Measurements from ENCODE around the gene HOXA7. TPM values are rescaled to one million over a fixed set of nuclear protein-coding genes. Genes with fewer than 3 reads are reported as not detected.

HOXA7 gene
- total RNA-seq, 1 donor from 2014 or later: not detected

- no peak for DNase-seq (ENCODE audit: low read depth)
- Histone ChIP-seq H3K36me3 (ENCODE audit: control insufficient read depth, insufficient read depth, low read length) (no peaks in the 10 kb centered on the region), H3K4me3 (ENCODE audit: low read depth, low read length) (no peak overlapping the region), H3K27me3 (ENCODE audit: control insufficient read depth, insufficient read depth, low read length) (peaks cover 57% of the 10 kb centered on the region)
- FAIRE-seq: no peak
- TF ChIP-seq, protein P1, sequence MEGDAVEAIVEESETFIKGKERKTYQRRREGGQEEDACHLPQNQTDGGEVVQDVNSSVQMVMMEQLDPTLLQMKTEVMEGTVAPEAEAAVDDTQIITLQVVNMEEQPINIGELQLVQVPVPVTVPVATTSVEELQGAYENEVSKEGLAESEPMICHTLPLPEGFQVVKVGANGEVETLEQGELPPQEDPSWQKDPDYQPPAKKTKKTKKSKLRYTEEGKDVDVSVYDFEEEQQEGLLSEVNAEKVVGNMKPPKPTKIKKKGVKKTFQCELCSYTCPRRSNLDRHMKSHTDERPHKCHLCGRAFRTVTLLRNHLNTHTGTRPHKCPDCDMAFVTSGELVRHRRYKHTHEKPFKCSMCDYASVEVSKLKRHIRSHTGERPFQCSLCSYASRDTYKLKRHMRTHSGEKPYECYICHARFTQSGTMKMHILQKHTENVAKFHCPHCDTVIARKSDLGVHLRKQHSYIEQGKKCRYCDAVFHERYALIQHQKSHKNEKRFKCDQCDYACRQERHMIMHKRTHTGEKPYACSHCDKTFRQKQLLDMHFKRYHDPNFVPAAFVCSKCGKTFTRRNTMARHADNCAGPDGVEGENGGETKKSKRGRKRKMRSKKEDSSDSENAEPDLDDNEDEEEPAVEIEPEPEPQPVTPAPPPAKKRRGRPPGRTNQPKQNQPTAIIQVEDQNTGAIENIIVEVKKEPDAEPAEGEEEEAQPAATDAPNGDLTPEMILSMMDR (IDR thresholded peaks at IDR 0.05; ENCODE audit: insufficient read depth, low read length, severe bottlenecking): no peak
Observed at GRCh38 chr7:27134392-27134791, 22.1 kb downstream of the HOXA7 start.

GRCh38 chr7:27133409-27134231, 22.9 kb downstream of the HOXA7 start:
- H3K27me3 ChIP-seq (ENCODE audit: control insufficient read depth, insufficient read depth, low read length): peaks cover 58% of the 10 kb centered on the region
- H3K4me3 ChIP-seq (ENCODE audit: low read depth, low read length): no peak overlapping the region
- FAIRE-seq (no peak), DNase-seq (ENCODE audit: low read depth) (no peak)
- TF ChIP-seq, protein P1 (IDR thresholded peaks at IDR 0.05; ENCODE audit: insufficient read depth, low read length, severe bottlenecking): no peak
- no peaks in the 10 kb centered on the region for H3K36me3 ChIP-seq (ENCODE audit: control insufficient read depth, insufficient read depth, low read length)

GRCh38 chr7:27132978-27133377, 23.5 kb downstream of the HOXA7 start:
- Histone ChIP-seq H3K4me3 (ENCODE audit: low read depth, low read length) (no peak overlapping the region), H3K27me3 (ENCODE audit: control insufficient read depth, insufficient read depth, low read length) (peaks cover 58% of the 10 kb centered on the region), H3K36me3 (ENCODE audit: control insufficient read depth, insufficient read depth, low read length) (no peaks in the 10 kb centered on the region)
- TF ChIP-seq, protein P1 (IDR thresholded peaks at IDR 0.05; ENCODE audit: insufficient read depth, low read length, severe bottlenecking): no peak
- FAIRE-seq (no peak), DNase-seq (ENCODE audit: low read depth) (no peak)

DNA sequence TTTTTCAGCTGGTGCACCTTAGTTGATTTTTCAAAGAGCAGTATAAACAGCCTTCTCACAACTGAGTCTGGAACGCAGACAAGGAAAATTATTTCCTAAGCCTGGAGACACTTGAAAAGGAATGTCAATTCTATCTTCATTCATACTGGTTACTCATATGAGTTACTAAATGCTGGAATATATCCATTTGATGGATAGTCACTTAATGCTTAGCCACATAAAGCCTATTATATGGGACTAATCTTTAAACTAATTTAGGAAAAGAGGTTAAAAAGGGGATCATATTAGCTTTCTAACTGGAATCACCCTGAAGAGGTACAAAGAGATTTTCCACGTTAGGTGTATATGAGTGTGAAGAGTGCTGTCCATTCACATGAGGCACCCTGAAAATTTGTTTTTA, 24.3 kb downstream of the HOXA7 start:
- Histone ChIP-seq H3K27me3 (ENCODE audit: control insufficient read depth, insufficient read depth, low read length) (peaks cover 60% of the 10 kb centered on the region), H3K36me3 (ENCODE audit: control insufficient read depth, insufficient read depth, low read length) (no peaks in the 10 kb centered on the region), H3K4me3 (ENCODE audit: low read depth, low read length) (no peak overlapping the region)
- no peak for DNase-seq (ENCODE audit: low read depth)
- TF ChIP-seq, protein P1 (IDR thresholded peaks at IDR 0.05; ENCODE audit: insufficient read depth, low read length, severe bottlenecking): no peak
- no peak for FAIRE-seq

- no peak overlapping the region for H3K4me3 ChIP-seq (ENCODE audit: low read depth, low read length)
- DNase-seq (ENCODE audit: low read depth) (no peak), FAIRE-seq (no peak)
- peaks cover 61% of the 10 kb centered on the region for H3K27me3 ChIP-seq (ENCODE audit: control insufficient read depth, insufficient read depth, low read length)
- TF ChIP-seq, protein P1 (IDR thresholded peaks at IDR 0.05; ENCODE audit: insufficient read depth, low read length, severe bottlenecking): no peak
- H3K36me3 ChIP-seq (ENCODE audit: control insufficient read depth, insufficient read depth, low read length): no peaks in the 10 kb centered on the region
Observed at GRCh38 chr7:27131390-27131819, 25.1 kb downstream of the HOXA7 start.
